CD8-positive, alpha-beta memory T cell (primary cell): Measurements from ENCODE around the gene RSPH1. TPM values are rescaled to one million over a fixed set of nuclear protein-coding genes. Genes with fewer than 3 reads are reported as not detected.
A peak's percentile ranks its signal among the peaks of the same experiment; 100 is the strongest.

Source experiments
- CTCF ChIA-PET: fragments of 350-600 bp; sonication (Branson Sonifier 250); formaldehyde crosslinking; loops from one replicate; lab custom pipeline; 2021; ENCODE audit warnings: antibody characterized with exemption; lab: Charles Lee
- POLR2A ChIA-PET: fragments of 350-600 bp; sonication (Branson Sonifier 250); formaldehyde crosslinking; loops from one replicate; lab custom pipeline; 2021; ENCODE audit warnings: antibody characterized with exemption; lab: Charles Lee
- DNase-seq, 5 donors: peaks; one replicate each; pipeline versions ENCODE4 v3.0.0 to v3.0.0-alpha.2; 2020 to 2022; ENCODE audit warnings: mixed read lengths in 1 of 5
- H3K27ac ChIP-seq: one replicate; pipeline ENCODE4 v1.7.0; 2013; ENCODE audit warnings: low read depth, mild to moderate bottlenecking, low read length, moderate library complexity
- H3K27me3 ChIP-seq: 2 replicates; pipeline ENCODE4 v1.7.0; 2013; ENCODE audit warnings: low read length, mild to moderate bottlenecking; ENCODE audit not compliant: insufficient read depth, poor library complexity, severe bottlenecking
- H3K36me3 ChIP-seq: 2 replicates; pipeline ENCODE4 v1.7.0; 2013; ENCODE audit warnings: mild to moderate bottlenecking, low read length, moderate library complexity; ENCODE audit not compliant: insufficient read depth
- H3K4me1 ChIP-seq: 2 replicates; pipeline ENCODE4 v1.7.0; 2013; ENCODE audit warnings: mild to moderate bottlenecking, low read length, moderate library complexity; ENCODE audit not compliant: insufficient read depth
- H3K4me3 ChIP-seq: 2 replicates; pipeline ENCODE4 v1.7.0; 2013; ENCODE audit warnings: mild to moderate bottlenecking, low read length
- H3K9me3 ChIP-seq: 2 replicates; pipeline ENCODE4 v1.7.0; 2013; ENCODE audit warnings: mild to moderate bottlenecking, low read length
- H3K27ac Mint-ChIP-seq, 8 donors: one replicate each; pipeline ENCODE4 v1.8.0; 2020 to 2021; ENCODE audit warnings: mixed read lengths in 8 of 8, mild to moderate bottlenecking in 6 of 8, inconsistent platforms in 3 of 8, moderate library complexity in 3 of 8
- H3K27me3 Mint-ChIP-seq, 2 donors: one replicate each; pipeline ENCODE4 v1.8.0; 2020 to 2021; ENCODE audit warnings: mixed read lengths in 2 of 2, mild to moderate bottlenecking in 1 of 2, moderate library complexity in 1 of 2
- H3K36me3 Mint-ChIP-seq, 3 donors: one replicate each; pipeline ENCODE4 v1.8.0; 2020 to 2021; ENCODE audit warnings: mixed read lengths in 3 of 3, inconsistent platforms in 1 of 3, mild to moderate bottlenecking in 1 of 3
- H3K4me1 Mint-ChIP-seq, 3 donors: one replicate each; pipeline ENCODE4 v1.8.0; 2020 to 2021; ENCODE audit warnings: mixed read lengths in 3 of 3, inconsistent platforms in 1 of 3, mild to moderate bottlenecking in 1 of 3
- H3K4me3 Mint-ChIP-seq, 7 donors: one replicate each; pipeline ENCODE4 v1.8.0; 2020 to 2021; ENCODE audit warnings: mixed read lengths in 7 of 7, mild to moderate bottlenecking in 6 of 7, moderate library complexity in 4 of 7, inconsistent platforms in 2 of 7
- H3K9me3 Mint-ChIP-seq, 5 donors: one replicate each; pipeline ENCODE4 v1.8.0; 2020 to 2022; ENCODE audit warnings: mixed read lengths in 5 of 5, mild to moderate bottlenecking in 3 of 5, moderate library complexity in 2 of 5, inconsistent platforms in 1 of 5
- polyA plus RNA-seq: library from polyadenylated mRNA; unstranded; fragments of 300-500 nt; fragmentation: Illumina TruSeq; gene quantifications from one replicate; pipeline ENCODE4 v1.2.3, GENCODE V29; 2021
- total RNA-seq, 2 experiments: library from RNA; stranded (reverse); gene quantifications; one replicate each; pipeline ENCODE4 v1.2.3, GENCODE V29; 2021

Gene RSPH1
- total and polyA plus RNA-seq, 3 experiments from 2014 or later: not detected

DNA sequence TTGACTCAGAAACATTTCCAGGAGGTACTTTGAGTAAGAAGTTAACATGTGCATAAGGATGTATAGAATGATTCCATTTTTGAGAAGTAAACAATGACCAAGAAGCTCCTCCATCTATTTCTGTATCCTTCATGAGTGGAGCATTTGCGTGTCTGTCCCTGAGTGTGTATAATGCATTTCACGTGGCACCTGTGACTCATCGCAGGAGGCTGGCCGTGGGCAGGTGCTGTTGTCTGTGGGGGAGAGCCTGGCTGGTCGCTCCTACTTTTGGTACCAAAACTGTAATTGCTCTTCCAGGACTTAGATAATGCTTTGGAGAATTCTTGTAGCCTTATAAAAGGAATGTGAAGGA is 34.1 kb upstream of the RSPH1 start:
- Histone ChIP-seq H3K27me3 (no peaks in the 10 kb centered on the region), H3K4me3 (no peak overlapping the region), H3K4me1 (peaks cover 23% of the 10 kb centered on the region), H3K36me3 (no peaks in the 10 kb centered on the region), H3K27ac (no peak overlapping the region), H3K9me3 (no peaks in the 10 kb centered on the region)
- peaks cover 0 to 54% (median 6%) of the 10 kb centered on the region in 3 donors for H3K36me3 Mint-ChIP-seq
- ChIA-PET POLR2A (no interaction called here), CTCF (no interaction called here)
- H3K4me1 Mint-ChIP-seq: peaks cover 42 to 50% (median 47%) of the 10 kb centered on the region in 3 donors
- no peak for DNase-seq
- H3K4me3 Mint-ChIP-seq: peak overlapping the region in 2 of 7 donors; percentile 17 to 21
- no peaks in the 10 kb centered on the region for H3K27me3 Mint-ChIP-seq
- no peaks in the 10 kb centered on the region for H3K9me3 Mint-ChIP-seq
- H3K27ac Mint-ChIP-seq: peak overlapping the region; percentile 66 to 96 (median 80)

DNA sequence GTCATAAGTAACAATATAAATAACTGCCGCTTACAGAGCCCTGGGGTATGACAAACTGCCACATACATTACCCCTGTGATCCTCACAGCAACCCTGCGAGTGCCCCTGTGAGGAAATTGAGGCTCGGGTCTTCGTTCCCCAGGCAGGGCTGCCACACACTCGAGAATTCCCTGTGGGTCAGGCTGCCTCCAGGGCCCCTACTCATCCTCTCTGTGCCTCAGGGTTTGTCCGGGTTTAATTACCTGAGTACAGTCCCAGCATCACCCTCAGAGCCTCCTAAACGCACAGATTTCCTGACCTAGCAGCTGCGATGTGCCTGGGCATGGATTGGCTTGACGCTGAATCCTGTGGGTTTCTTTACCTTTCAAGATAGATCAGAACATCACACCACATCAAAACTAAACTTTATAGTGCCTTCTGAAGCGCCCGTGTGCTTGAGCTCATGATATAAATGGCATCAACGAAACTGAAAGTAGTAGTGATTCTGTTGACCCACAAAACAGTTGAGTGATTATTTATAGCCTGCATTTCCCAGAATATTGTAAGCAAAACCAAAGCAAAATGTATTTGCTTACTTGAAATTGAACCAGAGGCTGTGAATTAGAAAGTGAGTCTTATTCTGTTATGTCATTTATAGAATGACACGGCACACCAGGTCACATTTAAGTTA is 31.6 kb upstream of the RSPH1 start:
- H3K27ac Mint-ChIP-seq: peak overlapping the region; percentile 92 to 99 (median 96)
- peak overlapping the region; percentile 52 for H3K4me3 ChIP-seq
- H3K36me3 ChIP-seq: peaks cover 6% of the 10 kb centered on the region
- peak; percentile 19 to 84 (median 76) for DNase-seq
- peaks cover 53 to 70% (median 55%) of the 10 kb centered on the region in 3 donors for H3K4me1 Mint-ChIP-seq
- peak overlapping the region; percentile 71 to 90 (median 85) for H3K4me3 Mint-ChIP-seq
- no peaks in the 10 kb centered on the region for H3K27me3 Mint-ChIP-seq
- CTCF ChIA-PET: interaction anchor here (0.9 to 2.7 kb wide), 4 partner anchors 9 to 382 kb away, joined by 3 to 6 read pairs (median 4); partner anchors contain the start of gene SLC37A1
- peaks cover 0 to 50% (median 7%) of the 10 kb centered on the region in 3 donors for H3K36me3 Mint-ChIP-seq
- no peaks in the 10 kb centered on the region for H3K9me3 ChIP-seq
- no peaks in the 10 kb centered on the region for H3K27me3 ChIP-seq
- no peaks in the 10 kb centered on the region for H3K9me3 Mint-ChIP-seq
- H3K27ac ChIP-seq: peak overlapping the region; percentile 52
- peaks cover 32% of the 10 kb centered on the region for H3K4me1 ChIP-seq
- POLR2A ChIA-PET: interaction anchor here (2.0 kb wide), 1 partner anchor 13 kb away, joined by 20 read pairs; the partner anchor contains the start of gene SLC37A1

DNA sequence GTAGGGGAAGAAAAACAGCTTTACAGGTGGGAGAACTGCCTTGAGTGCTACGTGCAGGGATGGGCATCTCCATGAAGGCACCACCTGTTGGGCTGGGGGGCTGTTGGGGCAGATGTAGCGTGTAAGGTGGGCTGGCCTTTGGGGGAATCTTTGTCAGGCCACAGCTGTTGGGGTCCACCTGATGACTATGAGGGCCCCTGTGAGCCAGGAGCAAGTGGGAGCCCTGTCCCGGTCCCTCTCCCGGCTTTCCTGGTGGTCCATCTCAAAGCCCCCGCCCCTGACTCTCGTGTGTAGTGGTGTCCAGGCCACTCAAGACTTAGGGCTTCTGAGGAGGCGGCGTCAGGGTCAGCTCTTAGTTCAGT is 31.1 kb upstream of the RSPH1 start:
- Histone ChIP-seq H3K4me3 (peak overlapping the region; percentile 52), H3K27ac (peak overlapping the region; percentile 35), H3K4me1 (peaks cover 32% of the 10 kb centered on the region), H3K9me3 (no peaks in the 10 kb centered on the region), H3K27me3 (no peaks in the 10 kb centered on the region), H3K36me3 (peaks cover 10% of the 10 kb centered on the region)
- H3K4me3 Mint-ChIP-seq: peak overlapping the region; percentile 22 to 90 (median 85)
- H3K9me3 Mint-ChIP-seq: no peaks in the 10 kb centered on the region
- ChIA-PET CTCF (interaction anchor here (1.0 to 2.7 kb wide), 3 partner anchors 11 to 381 kb away, joined by 3 to 6 read pairs (median 4); partner anchors contain the start of gene SLC37A1), POLR2A (interaction anchor here (2.0 kb wide), 1 partner anchor 13 kb away, joined by 20 read pairs; the partner anchor contains the start of gene SLC37A1)
- peaks cover 51 to 67% (median 55%) of the 10 kb centered on the region in 3 donors for H3K4me1 Mint-ChIP-seq
- no peaks in the 10 kb centered on the region for H3K27me3 Mint-ChIP-seq
- H3K36me3 Mint-ChIP-seq: peaks cover 0 to 51% (median 6%) of the 10 kb centered on the region in 3 donors
- peak overlapping the region; percentile 92 to 99 (median 96) for H3K27ac Mint-ChIP-seq
- DNase-seq: no peak

DNA sequence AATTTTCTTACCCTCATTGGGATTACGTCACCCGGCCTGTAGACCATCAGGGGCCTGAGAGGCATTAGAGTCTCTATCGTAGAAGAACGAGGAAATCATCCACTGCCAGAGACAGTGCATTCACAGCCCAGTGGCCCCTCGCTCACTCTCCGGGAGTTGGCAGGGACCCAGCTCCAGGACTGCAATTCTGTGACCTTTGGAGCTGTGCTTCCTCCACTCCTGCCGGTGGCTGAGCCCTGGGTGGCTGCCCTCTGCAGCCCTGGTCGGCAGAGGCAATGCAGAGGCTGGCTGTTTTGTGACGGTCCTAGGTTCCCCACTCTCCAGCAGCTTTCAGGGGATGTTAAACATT is 30.3 kb upstream of the RSPH1 start:
- no peaks in the 10 kb centered on the region for H3K9me3 Mint-ChIP-seq
- H3K4me3 Mint-ChIP-seq: peak overlapping the region in 2 of 7 donors; percentile 22 to 46
- POLR2A ChIA-PET: interaction anchor here (2.0 kb wide), 1 partner anchor 12 kb away, joined by 20 read pairs; the partner anchor contains the start of gene SLC37A1
- no peaks in the 10 kb centered on the region for H3K27me3 ChIP-seq
- H3K27ac ChIP-seq: no peak overlapping the region
- H3K27ac Mint-ChIP-seq: peak overlapping the region in 7 of 8 donors; percentile 71 to 99 (median 93)
- DNase-seq: no peak
- CTCF ChIA-PET: interaction anchor here (2.7 kb wide), 1 partner anchor 12 kb away, joined by 6 read pairs; the partner anchor contains the start of gene SLC37A1
- H3K27me3 Mint-ChIP-seq: no peaks in the 10 kb centered on the region
- no peaks in the 10 kb centered on the region for H3K9me3 ChIP-seq
- no peak overlapping the region for H3K4me3 ChIP-seq
- peaks cover 0 to 56% (median 10%) of the 10 kb centered on the region in 3 donors for H3K36me3 Mint-ChIP-seq
- peaks cover 10% of the 10 kb centered on the region for H3K36me3 ChIP-seq
- peaks cover 55 to 71% (median 55%) of the 10 kb centered on the region in 3 donors for H3K4me1 Mint-ChIP-seq
- peaks cover 32% of the 10 kb centered on the region for H3K4me1 ChIP-seq

DNA sequence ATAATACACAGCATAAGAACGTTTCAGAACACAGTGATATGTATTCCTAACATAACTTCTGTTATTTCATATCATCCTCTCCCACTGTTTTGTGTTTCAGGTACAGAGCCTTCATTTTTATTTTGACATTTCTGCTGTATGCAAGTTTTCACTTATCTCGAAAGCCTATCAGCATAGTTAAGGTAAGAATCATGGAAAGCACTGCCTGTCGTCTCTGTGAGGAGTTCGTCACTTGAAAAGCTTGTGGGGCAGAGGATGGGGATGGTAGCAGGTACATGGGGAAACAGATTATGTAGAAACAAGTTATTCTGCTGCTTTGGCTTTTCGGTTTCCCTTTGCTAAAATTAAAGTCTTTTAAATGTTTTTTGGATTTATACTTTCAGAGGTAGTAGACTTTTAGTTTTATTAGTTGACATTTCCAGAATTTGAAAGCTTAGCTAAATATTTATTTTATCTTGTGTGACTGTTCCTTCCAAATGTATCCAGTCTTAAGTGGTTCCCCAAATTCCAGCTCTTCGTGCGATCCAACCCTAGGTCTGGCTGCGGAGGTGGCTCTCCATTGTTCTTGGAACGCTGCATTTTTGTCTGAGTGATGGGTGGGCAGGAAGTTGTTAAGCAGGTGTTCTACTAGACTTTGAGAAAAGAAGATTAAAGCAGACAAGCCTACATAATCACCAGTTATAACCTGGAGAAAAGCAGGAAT is 29.8 kb upstream of the RSPH1 start:
- H3K27ac ChIP-seq: no peak overlapping the region
- no peaks in the 10 kb centered on the region for H3K27me3 ChIP-seq
- DNase-seq: no peak
- Mint-ChIP-seq H3K36me3 (peaks cover 0 to 59% (median 10%) of the 10 kb centered on the region in 3 donors), H3K4me1 (peaks cover 55 to 71% (median 55%) of the 10 kb centered on the region in 3 donors), H3K4me3 (peak overlapping the region in 2 of 7 donors; percentile 46), H3K9me3 (no peaks in the 10 kb centered on the region), H3K27ac (peak overlapping the region; percentile 11 to 99 (median 90)), H3K27me3 (no peaks in the 10 kb centered on the region)
- no peaks in the 10 kb centered on the region for H3K9me3 ChIP-seq
- ChIA-PET CTCF (interaction anchor here (1.0 to 2.7 kb wide), 2 partner anchors 12 to 59 kb away, joined by 3 to 6 read pairs; partner anchors contain the start of gene SLC37A1), POLR2A (no interaction called here)
- peaks cover 32% of the 10 kb centered on the region for H3K4me1 ChIP-seq
- peaks cover 15% of the 10 kb centered on the region for H3K36me3 ChIP-seq
- H3K4me3 ChIP-seq: no peak overlapping the region

DNA sequence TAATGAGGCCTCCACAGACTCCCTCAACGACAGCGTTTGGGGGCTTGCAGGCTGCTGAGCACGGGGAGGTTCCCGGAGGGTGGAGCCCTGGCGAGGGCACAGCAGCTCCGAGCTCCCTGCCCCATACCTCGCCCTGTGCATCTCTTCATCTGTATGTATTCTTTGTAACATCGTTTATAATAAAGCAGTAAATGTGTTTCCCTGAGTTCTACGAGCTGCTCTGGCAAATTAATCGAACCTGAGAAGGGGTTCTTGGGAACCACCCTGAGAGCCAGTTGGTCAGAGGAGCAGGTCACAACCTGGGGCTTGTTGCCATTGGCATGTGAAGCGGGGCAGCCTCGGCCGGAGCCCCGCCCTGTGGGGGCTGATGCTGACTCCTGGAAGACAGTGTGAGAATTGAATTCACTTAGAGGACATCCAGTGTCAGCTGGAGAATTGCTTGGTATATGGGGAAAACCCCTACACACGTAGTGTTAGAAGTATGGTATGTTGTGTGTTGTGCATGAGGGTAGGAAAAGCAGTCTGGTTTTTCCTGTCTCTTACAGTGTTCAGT is 29.1 kb upstream of the RSPH1 start:
- H3K27me3 ChIP-seq: no peaks in the 10 kb centered on the region
- H3K4me3 Mint-ChIP-seq: peak overlapping the region; percentile 46 to 74 (median 62)
- H3K36me3 ChIP-seq: peaks cover 22% of the 10 kb centered on the region
- DNase-seq: no peak
- H3K9me3 ChIP-seq: no peaks in the 10 kb centered on the region
- POLR2A ChIA-PET: no interaction called here
- no peaks in the 10 kb centered on the region for H3K9me3 Mint-ChIP-seq
- CTCF ChIA-PET: interaction anchor here (1.0 kb wide), 1 partner anchor 58 kb away, joined by 3 read pairs; no protein-coding TSS in a partner anchor
- peaks cover 0 to 64% (median 16%) of the 10 kb centered on the region in 3 donors for H3K36me3 Mint-ChIP-seq
- H3K27ac ChIP-seq: peak overlapping the region; percentile 13
- peaks cover 55 to 68% (median 56%) of the 10 kb centered on the region in 3 donors for H3K4me1 Mint-ChIP-seq
- H3K27ac Mint-ChIP-seq: peak overlapping the region; percentile 87 to 99 (median 92)
- H3K27me3 Mint-ChIP-seq: no peaks in the 10 kb centered on the region
- no peak overlapping the region for H3K4me3 ChIP-seq
- H3K4me1 ChIP-seq: peaks cover 32% of the 10 kb centered on the region

DNA sequence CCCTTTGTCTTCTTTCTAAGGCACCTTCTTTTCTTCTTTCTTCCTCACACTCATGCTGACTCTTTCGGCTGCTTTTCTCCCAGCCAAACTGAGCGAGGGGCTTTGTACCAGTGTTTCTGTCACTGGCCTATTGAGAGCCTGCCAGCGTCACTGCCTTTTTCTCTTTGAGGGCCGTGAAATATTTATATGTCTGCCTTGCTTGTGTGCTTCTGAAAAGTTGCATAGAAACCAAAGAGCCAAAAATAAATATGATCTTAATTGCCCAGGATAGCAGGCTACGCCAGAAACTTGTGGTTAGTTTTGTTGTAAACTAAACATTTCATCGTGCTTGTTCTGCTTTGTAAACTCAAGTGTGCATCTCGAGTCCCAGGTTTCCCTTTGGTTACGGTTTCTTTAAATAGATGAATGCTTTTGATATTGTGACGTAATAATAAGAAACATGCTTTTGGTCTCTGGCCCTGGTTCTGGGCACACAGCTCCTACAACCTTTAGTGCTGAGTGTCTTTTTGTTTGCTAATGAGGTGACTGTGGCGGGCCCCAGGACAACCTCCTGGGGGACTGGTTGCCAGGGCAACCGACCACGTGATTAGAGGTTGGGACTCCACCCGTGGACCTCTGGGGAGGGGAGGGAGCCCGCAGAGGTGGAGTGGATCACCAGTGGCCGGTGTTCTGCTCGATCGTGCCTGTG is 28.5 kb upstream of the RSPH1 start:
- peak overlapping the region; percentile 46 to 72 (median 62) for H3K4me3 Mint-ChIP-seq
- Histone ChIP-seq H3K4me1 (peaks cover 32% of the 10 kb centered on the region), H3K27me3 (no peaks in the 10 kb centered on the region), H3K9me3 (no peaks in the 10 kb centered on the region), H3K36me3 (peaks cover 26% of the 10 kb centered on the region), H3K4me3 (no peak overlapping the region), H3K27ac (no peak overlapping the region)
- peaks cover 0 to 66% (median 22%) of the 10 kb centered on the region in 3 donors for H3K36me3 Mint-ChIP-seq
- no peaks in the 10 kb centered on the region for H3K27me3 Mint-ChIP-seq
- no peaks in the 10 kb centered on the region for H3K9me3 Mint-ChIP-seq
- H3K27ac Mint-ChIP-seq: peak overlapping the region; percentile 87 to 99 (median 92)
- CTCF ChIA-PET: interaction anchor here (1.0 to 1.3 kb wide), 2 partner anchors 13 to 58 kb away, joined by 3 read pairs; no protein-coding TSS in a partner anchor
- peaks cover 54 to 68% (median 59%) of the 10 kb centered on the region in 3 donors for H3K4me1 Mint-ChIP-seq
- DNase-seq: peak; percentile 31 to 87 (median 61)
- POLR2A ChIA-PET: no interaction called here
